Pancreas (tissue), 10 donors: ENCODE measurements around the gene CHMP6. TPM values are rescaled to one million over a fixed set of nuclear protein-coding genes. Genes with fewer than 3 reads are reported as not detected.

ENCODE experiments used
- ATAC-seq, 4 donors: fragments of 200-7000 bp; cut with Tn5 transposase; one replicate each; pipeline versions ENCODE4 v1.8.0 to v1.9.1; 2020; ENCODE audit warnings: mild to moderate bottlenecking in 4 of 4, moderate library complexity in 4 of 4
- DNase-seq, 6 donors: peaks; one replicate each; pipeline ENCODE4 v3.0.0-alpha.2; 2020
- FAIRE-seq: peaks from 2 replicates; lab custom pipeline; 2012; peaks lifted over from hg19 to GRCh38; lab: Jason Lieb, UNC
- H3K27ac ChIP-seq, 4 donors: fragments of 200-600 bp; sonication (generic); 1 replicate in 3 of 4; 2 replicates in 1 of 4; pipeline versions ENCODE4 v1.5.0 to v1.8.0; 2020
- H3K27me3 ChIP-seq, 4 donors: fragments of 200-600 bp; one replicate each; pipeline ENCODE4 v1.8.0; 2021
- H3K36me3 ChIP-seq, 3 donors: fragments of 200-600 bp; sonication (generic) in 1 of 3; one replicate each; pipeline versions ENCODE4 v1.5.0 to v1.8.0; 2020 to 2021
- H3K4me1 ChIP-seq, 3 donors: fragments of 200-600 bp; one replicate each; pipeline ENCODE4 v1.8.0; 2021
- H3K4me3 ChIP-seq, 4 donors: fragments of 200-600 bp; sonication (generic) in 2 of 4; one replicate each; pipeline versions ENCODE4 v1.5.0 to v1.8.0; 2020 to 2021
- H3K9me3 ChIP-seq, 4 donors: fragments of 200-600 bp; one replicate each; pipeline ENCODE4 v1.8.0; 2021
- WGBS, 2 donors: extraction: QIAGEN DNeasy Blood & Tissue Kit; methylation state at CpG; one replicate each; pipeline ENCODE4 v1.1.7; 2013; 5-methylcytosine and 5-hydroxymethylcytosine counted together
- intact Hi-C, 3 donors: fragments of 100-400 bp; cut with DNase I; formaldehyde crosslinking; loops; one replicate each; pipeline versions ENCODE4 v1.11.1 to v1.14.2; 2022
- polyA plus RNA-seq, 2 donors: library from polyadenylated mRNA; stranded (reverse); fragments of 200-250 nt; gene quantifications; one replicate each; pipeline ENCODE4 v1.2.3, GENCODE V29; 2013
- total RNA-seq, 6 donors: library from RNA; stranded (reverse); fragmentation: NEBNext Ultra II Directional in 4 of 6; extraction: Animal tissue kit (Norgen Biotek cat#: 25700) in 4 of 6; gene quantifications; one replicate each; pipeline versions ENCODE4 v1.2.1 to v1.2.4, GENCODE V29; 2021 to 2023
- TF ChIP-seq, protein P1 (sequence below), 4 donors: fragments of 200-600 bp; sonication (generic) in 3 of 4; IDR thresholded peaks; one replicate each; pipeline versions ENCODE4 v1.5.0 to v1.8.0; 2021; ENCODE audit warnings: antibody characterized with exemption in 4 of 4
- donor health status: healthy with polysubstance abuse.
- donor health status: DM: no; HTN: no; CAD: no; lungs with moderate emphysema.
- donor health status: DM: no; HTN: no; CAD: no.
- donor health status: control.
- donor health status: control.
- donor health status: Bipolar disorder and iron deficiency.
- donor health status: DM: yes; HTN: yes; CAD: no.
- donor health status: DM: no; HTN: no; CAD: no.
- donor health status: DM: no; HTN: no; CAD: no.
- donor health status: DM: yes; HTN: yes; CAD: no.

The CHMP6 gene
- total and polyA plus RNA-seq, 8 donors, result 9.5 to 30.8 (median 13.8) TPM

DNA sequence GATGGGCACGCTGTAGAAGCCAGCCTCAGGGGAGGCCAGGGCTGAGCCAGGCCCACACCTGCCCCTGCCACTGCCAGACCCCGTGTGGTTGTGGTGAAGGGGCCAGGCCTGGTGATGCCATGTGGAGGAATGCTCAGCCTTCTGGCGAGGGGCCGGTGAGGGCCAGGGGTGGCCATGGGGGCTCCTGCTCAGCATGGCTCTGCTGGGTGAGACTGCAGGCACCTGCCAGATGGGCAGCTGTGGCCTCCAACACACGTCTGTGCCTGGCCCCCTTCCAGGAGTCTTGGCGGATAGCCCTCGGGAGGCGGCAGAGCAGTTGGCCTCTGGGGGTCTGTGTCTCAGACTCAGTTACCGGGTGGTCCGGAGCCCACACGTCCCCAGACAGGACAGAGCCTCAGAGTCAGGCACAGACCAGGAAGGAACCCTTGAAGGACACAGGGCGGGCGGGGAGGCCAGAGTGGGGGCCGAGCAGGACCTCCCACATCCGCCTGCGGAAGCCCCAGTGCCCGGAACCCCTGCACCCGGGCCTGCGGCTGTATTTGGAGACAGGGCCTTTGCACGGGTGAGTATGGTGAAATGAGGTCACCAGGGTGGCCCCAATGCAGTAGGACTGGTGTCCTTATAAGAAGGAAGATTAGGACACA lies 22.5 kb upstream of the CHMP6 start:
- intact Hi-C loops, result no loop called here
- no peaks in the 10 kb centered on the region for H3K9me3 ChIP-seq
- ATAC-seq (peak; percentile 7 to 43 (median 38)), DNase-seq (peak in 2 of 6 donors; percentile 67 to 83), FAIRE-seq (no peak)
- H3K4me1 ChIP-seq, result peaks cover 3 to 9% (median 7%) of the 10 kb centered on the region in 3 donors
- no peak overlapping the region for H3K4me3 ChIP-seq
- WGBS, 2 donors, result 21 to 29% methylated on average over 20 of the region's 20 CpGs
- no peaks in the 10 kb centered on the region for H3K27me3 ChIP-seq
- TF ChIP-seq, protein P1, sequence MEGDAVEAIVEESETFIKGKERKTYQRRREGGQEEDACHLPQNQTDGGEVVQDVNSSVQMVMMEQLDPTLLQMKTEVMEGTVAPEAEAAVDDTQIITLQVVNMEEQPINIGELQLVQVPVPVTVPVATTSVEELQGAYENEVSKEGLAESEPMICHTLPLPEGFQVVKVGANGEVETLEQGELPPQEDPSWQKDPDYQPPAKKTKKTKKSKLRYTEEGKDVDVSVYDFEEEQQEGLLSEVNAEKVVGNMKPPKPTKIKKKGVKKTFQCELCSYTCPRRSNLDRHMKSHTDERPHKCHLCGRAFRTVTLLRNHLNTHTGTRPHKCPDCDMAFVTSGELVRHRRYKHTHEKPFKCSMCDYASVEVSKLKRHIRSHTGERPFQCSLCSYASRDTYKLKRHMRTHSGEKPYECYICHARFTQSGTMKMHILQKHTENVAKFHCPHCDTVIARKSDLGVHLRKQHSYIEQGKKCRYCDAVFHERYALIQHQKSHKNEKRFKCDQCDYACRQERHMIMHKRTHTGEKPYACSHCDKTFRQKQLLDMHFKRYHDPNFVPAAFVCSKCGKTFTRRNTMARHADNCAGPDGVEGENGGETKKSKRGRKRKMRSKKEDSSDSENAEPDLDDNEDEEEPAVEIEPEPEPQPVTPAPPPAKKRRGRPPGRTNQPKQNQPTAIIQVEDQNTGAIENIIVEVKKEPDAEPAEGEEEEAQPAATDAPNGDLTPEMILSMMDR (IDR thresholded peaks at IDR 0.05), result no peak
- no peaks in the 10 kb centered on the region for H3K36me3 ChIP-seq
- H3K27ac ChIP-seq, result no peak overlapping the region

DNA sequence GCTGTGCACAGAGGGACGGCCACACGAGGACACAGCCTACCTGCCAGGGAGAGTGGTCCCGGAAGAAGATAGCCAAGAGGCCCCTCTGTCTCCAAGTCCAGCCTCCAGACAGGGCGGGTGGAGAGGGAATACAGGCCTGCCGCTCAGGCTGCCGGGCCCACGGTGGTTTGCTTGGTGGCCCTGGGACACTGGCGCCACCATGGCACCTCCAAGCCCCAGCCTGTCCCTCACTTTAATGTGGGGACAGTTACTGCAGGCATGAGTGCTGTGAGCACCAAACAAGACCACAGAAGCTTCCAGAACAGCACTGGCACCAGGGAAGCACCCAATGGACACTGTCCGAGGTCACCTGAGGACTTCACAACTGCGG lies 22.0 kb upstream of the CHMP6 start:
- no peaks in the 10 kb centered on the region for H3K36me3 ChIP-seq
- TF ChIP-seq, protein P1 (IDR thresholded peaks at IDR 0.05), result no peak
- H3K27me3 ChIP-seq, result no peaks in the 10 kb centered on the region
- no peaks in the 10 kb centered on the region for H3K9me3 ChIP-seq
- H3K27ac ChIP-seq, result no peak overlapping the region
- DNase-seq, result no peak
- 68 to 73% methylated on average over 10 of the region's 10 CpGs for WGBS, 2 donors
- H3K4me1 ChIP-seq, result peaks cover 3 to 9% (median 7%) of the 10 kb centered on the region in 3 donors
- peak in 2 of 4 donors; percentile 1 to 8 for ATAC-seq
- H3K4me3 ChIP-seq, result no peak overlapping the region
- intact Hi-C loops, result loop anchor here in 1 of 3 donors (10.0 kb wide), 1 partner anchor 105 kb away; no protein-coding TSS in a partner anchor
- no peak for FAIRE-seq

DNA sequence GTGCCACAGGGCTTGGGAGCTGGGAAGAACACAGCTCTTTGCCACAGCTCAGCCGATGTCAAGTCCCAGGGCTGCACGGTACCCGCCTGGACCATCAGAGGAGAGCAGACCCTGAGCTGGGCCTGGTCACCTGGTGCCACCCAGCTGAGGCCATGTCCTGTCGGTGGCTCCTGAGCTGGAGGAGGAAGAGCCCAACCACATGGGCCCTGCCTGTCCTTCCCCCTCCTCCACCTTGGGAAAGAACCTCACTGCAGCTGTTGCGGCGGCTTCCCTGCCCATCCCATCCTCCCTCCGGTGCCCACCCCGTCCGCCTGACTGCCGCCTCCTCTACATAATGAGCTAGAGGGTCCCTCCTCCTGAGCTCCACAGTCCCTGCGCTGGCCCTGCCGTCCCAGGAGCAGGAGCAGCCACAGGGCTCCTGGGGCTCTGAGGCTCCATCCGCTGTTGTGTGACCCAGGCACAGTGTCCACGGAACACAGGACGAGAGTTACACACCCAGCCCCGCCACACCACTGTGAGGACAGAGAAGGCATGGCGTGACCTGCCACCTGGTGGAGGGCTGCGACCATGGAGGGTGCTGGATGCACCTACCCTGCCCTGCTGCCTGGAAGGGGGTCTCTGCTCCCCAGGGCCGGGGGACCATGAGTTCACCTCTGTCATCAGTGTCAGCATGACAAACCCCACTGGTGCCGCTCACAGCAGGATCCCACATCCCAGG lies 21.4 kb upstream of the CHMP6 start:
- Histone ChIP-seq H3K36me3 (no peaks in the 10 kb centered on the region), H3K4me3 (no peak overlapping the region), H3K4me1 (peaks cover 3 to 9% (median 7%) of the 10 kb centered on the region in 3 donors), H3K9me3 (no peaks in the 10 kb centered on the region), H3K27me3 (no peaks in the 10 kb centered on the region), H3K27ac (no peak overlapping the region)
- 37 to 38% methylated on average over 18 to 20 of the region's 20 CpGs for WGBS, 2 donors
- FAIRE-seq, result no peak
- DNase-seq, result peak in 1 of 6 donors; percentile 76
- TF ChIP-seq, protein P1 (IDR thresholded peaks at IDR 0.05), result no peak
- intact Hi-C loops, result loop anchor here in 1 of 3 donors (10.0 kb wide), 1 partner anchor 105 kb away; no protein-coding TSS in a partner anchor
- peak in 3 of 4 donors; percentile 50 to 67 (median 53) for ATAC-seq

DNA sequence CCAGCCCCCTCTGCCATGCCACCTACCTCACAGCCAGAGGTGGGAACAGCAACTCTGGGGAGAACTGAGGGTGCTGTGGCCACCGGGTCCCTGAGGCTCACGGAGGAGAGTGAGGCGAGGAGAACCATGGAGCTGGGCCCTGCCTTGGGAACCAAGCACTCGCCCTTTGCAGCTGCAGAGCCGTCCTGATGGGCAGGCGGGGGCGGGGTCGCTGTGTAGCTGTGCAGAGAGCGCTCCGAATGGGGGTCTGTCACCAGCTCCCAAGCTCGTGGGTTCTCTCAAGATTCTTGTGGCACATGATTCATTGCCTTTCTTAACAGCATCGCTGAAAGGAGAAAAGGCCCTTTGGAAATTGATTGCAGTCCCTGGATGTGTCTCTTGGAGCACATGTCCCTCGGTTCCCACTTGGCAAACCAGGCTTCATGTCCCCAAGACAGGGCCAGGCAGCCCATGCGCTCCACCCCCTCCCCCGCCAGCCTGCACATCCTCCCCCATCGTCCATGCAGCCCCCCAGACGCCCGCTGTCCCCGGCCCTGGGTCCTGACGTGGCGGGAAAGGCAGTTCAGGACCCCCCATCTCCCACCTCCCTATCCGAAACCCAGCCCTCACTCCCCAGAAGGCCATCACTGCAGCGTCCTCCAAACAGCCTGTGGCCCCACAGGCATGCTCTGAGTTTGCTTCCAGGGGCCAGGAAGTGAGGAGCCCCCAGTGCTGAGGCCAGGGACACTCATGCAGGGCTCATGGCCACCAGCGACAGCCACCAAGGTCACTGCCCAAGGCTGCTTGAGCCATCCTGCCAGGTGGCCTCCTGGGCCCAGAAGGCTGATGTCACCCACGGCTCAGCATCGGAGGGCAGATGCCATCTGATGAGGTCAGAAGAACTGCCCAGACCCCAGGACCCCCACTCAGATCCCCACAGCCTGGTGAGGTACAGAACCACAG lies 20.6 kb upstream of the CHMP6 start:
- intact Hi-C loops, result loop anchor here in 1 of 3 donors (10.0 kb wide), 1 partner anchor 106 kb away; no protein-coding TSS in a partner anchor
- Histone ChIP-seq H3K36me3 (no peaks in the 10 kb centered on the region), H3K4me3 (no peak overlapping the region), H3K27ac (no peak overlapping the region), H3K27me3 (no peaks in the 10 kb centered on the region), H3K9me3 (no peaks in the 10 kb centered on the region), H3K4me1 (peaks cover 3 to 9% (median 7%) of the 10 kb centered on the region in 3 donors)
- DNase-seq (peak in 1 of 6 donors; percentile 21), FAIRE-seq (no peak), ATAC-seq (no peak)
- TF ChIP-seq, protein P1 (IDR thresholded peaks at IDR 0.05), result no peak
- WGBS, 2 donors, result 39 to 46% methylated on average over 25 to 26 of the region's 26 CpGs
